IMR-90 (cell line): ENCODE data around the gene LPIN1. TPM values are rescaled to one million over a fixed set of nuclear protein-coding genes. Genes with fewer than 3 reads are reported as not detected.

Experiments used
- ATAC-seq: fragments of 200-7000 bp; cut with Tn5 transposase; 2 replicates; pipeline ENCODE4 v1.9.1; 2020; ENCODE audit warnings: low read depth, mild to moderate bottlenecking, moderate library complexity
- BruUV-seq: library from RNA; stranded (reverse); fragments of 400-500 nt; replicated peaks from 2 replicates; lab custom pipeline; 2021; lab: Mats Ljungman, UMichigan
- CTCF ChIA-PET: fragments of 300-600 bp; formaldehyde crosslinking; extraction: SDS; loops from one replicate; lab custom pipeline; 2021; ENCODE audit warnings: antibody characterized with exemption; lab: Yijun Ruan, JAX
- POLR2A ChIA-PET: fragments of 300-600 bp; sonication (Branson Sonifier 250); formaldehyde crosslinking; loops from one replicate; lab custom pipeline; 2022; ENCODE audit warnings: antibody characterized with exemption; ENCODE audit not compliant: unreplicated experiment; lab: Charles Lee
- DNase-seq: peaks from one replicate; pipeline ENCODE4 v3.0.0; 2013
- H2AFZ ChIP-seq: replicated peaks from 2 replicates; pipeline ENCODE3; 2013; ENCODE audit warnings: low read length, mild to moderate bottlenecking; ENCODE audit not compliant: poor library complexity
- H2AK5ac ChIP-seq: 2 replicates; pipeline ENCODE4 v1.6.1; 2013; ENCODE audit warnings: low read depth, low read length, inconsistent platforms
- H2AK9ac ChIP-seq: replicated peaks from 2 replicates; pipeline ENCODE3; 2013; ENCODE audit warnings: mild to moderate bottlenecking, low read depth, low read length, moderate library complexity; ENCODE audit not compliant: poor library complexity
- H2BK120ac ChIP-seq: 2 replicates; pipeline ENCODE4 v1.6.1; 2013; ENCODE audit warnings: low read depth, low read length, inconsistent platforms
- H2BK15ac ChIP-seq: 3 replicates; pipeline ENCODE4 v1.6.1; 2013; ENCODE audit warnings: low read depth, low read length, inconsistent platforms
- H2BK20ac ChIP-seq: 2 replicates; pipeline ENCODE4 v1.6.1; 2013; ENCODE audit warnings: low read depth, mild to moderate bottlenecking, inconsistent platforms, low read length, moderate library complexity
- H2BK5ac ChIP-seq: 2 replicates; pipeline ENCODE4 v1.6.1; 2013; ENCODE audit warnings: mild to moderate bottlenecking, low read depth, low read length, inconsistent platforms; ENCODE audit not compliant: poor library complexity, severe bottlenecking
- H3K14ac ChIP-seq: replicated peaks from 2 replicates; pipeline ENCODE4 v1.6.1; 2013; ENCODE audit warnings: low read depth, low read length, inconsistent platforms
- H3K18ac ChIP-seq: 2 replicates; pipeline ENCODE4 v1.6.1; 2013; ENCODE audit warnings: low read depth, low read length, control low read depth
- H3K23ac ChIP-seq: 2 replicates; pipeline ENCODE4 v1.6.1; 2013; ENCODE audit warnings: low read depth, low read length, inconsistent platforms
- H3K27ac ChIP-seq: 2 replicates; pipeline ENCODE4 v1.5.1; 2013; ENCODE audit warnings: mild to moderate bottlenecking, control low read depth, low read length; ENCODE audit not compliant: insufficient read depth
- H3K27me3 ChIP-seq: 2 replicates; pipeline ENCODE4 v1.6.1; 2013; ENCODE audit warnings: low read length; ENCODE audit not compliant: control insufficient read depth, insufficient read depth
- H3K36me3 ChIP-seq: 2 replicates; pipeline ENCODE4 v1.6.1; 2013; ENCODE audit warnings: low read length, mixed read lengths; ENCODE audit not compliant: control insufficient read depth, insufficient read depth
- H3K4ac ChIP-seq: 2 replicates; pipeline ENCODE4 v1.6.1; 2013; ENCODE audit warnings: low read depth, low read length, inconsistent platforms
- H3K4me1 ChIP-seq: 2 replicates; pipeline ENCODE4 v1.6.1; 2013; ENCODE audit warnings: low read length, mixed read lengths; ENCODE audit not compliant: control insufficient read depth, insufficient read depth
- H3K4me2 ChIP-seq: 2 replicates; pipeline ENCODE4 v1.6.1; 2013; ENCODE audit warnings: low read depth, mild to moderate bottlenecking, control low read depth, low read length, moderate library complexity
- H3K4me3 ChIP-seq: 2 replicates; pipeline ENCODE4 v1.5.1; 2013; ENCODE audit warnings: low read depth, mild to moderate bottlenecking, control low read depth, low read length, moderate library complexity; ENCODE audit not compliant: insufficient read depth
- H3K56ac ChIP-seq: 2 replicates; pipeline ENCODE4 v1.6.1; 2013; ENCODE audit warnings: low read length, inconsistent platforms; ENCODE audit not compliant: insufficient read depth; ENCODE audit errors: extremely low read depth
- H3K79me1 ChIP-seq, 2 experiments: 2 replicates each; pipeline ENCODE4 v1.6.1; 2013; ENCODE audit warnings: low read length in 2 of 2, inconsistent platforms in 1 of 2, low read depth in 1 of 2
- H3K9ac ChIP-seq: 2 replicates; pipeline ENCODE4 v1.6.1; 2013; ENCODE audit warnings: low read depth, low read length, control low read depth
- H3K9me1 ChIP-seq: 2 replicates; pipeline ENCODE4 v1.6.1; 2013; ENCODE audit warnings: low read length, inconsistent platforms; ENCODE audit not compliant: insufficient read depth
- H3K9me3 ChIP-seq: 2 replicates; pipeline ENCODE4 v1.6.1; 2013; ENCODE audit warnings: low read length; ENCODE audit not compliant: control insufficient read depth, insufficient read depth
- H4K20me1 ChIP-seq: 2 replicates; pipeline ENCODE4 v1.6.1; 2013; ENCODE audit warnings: low read length, inconsistent platforms; ENCODE audit not compliant: insufficient read depth
- H4K5ac ChIP-seq: 2 replicates; pipeline ENCODE4 v1.6.1; 2013; ENCODE audit warnings: mild to moderate bottlenecking, low read depth, low read length, control low read depth
- H4K8ac ChIP-seq, 2 experiments: 2 replicates each; pipeline ENCODE4 v1.6.1; 2013; ENCODE audit warnings: low read depth in 2 of 2, low read length in 2 of 2, control low read depth in 1 of 2, inconsistent platforms in 1 of 2
- H4K91ac ChIP-seq: 2 replicates; pipeline ENCODE4 v1.6.1; 2013; ENCODE audit warnings: low read depth, low read length, inconsistent platforms; ENCODE audit not compliant: insufficient read depth
- BHLHE40 ChIP-seq: fragments of 150-350 bp; IDR thresholded peaks from 2 replicates; pipeline ENCODE4 v1.6.1; 2016; ENCODE audit warnings: mild to moderate bottlenecking, low read depth, low read length
- CEBPB ChIP-seq: IDR thresholded peaks from 2 replicates; pipeline ENCODE4 v1.6.1; 2012; ENCODE audit warnings: low read depth, low read length, improper control_type of control experiment
- CHD1 ChIP-seq: IDR thresholded peaks from 2 replicates; pipeline ENCODE4 v1.6.1; 2012; ENCODE audit warnings: low read depth, low read length, improper control_type of control experiment
- CTCF ChIP-seq: conservative IDR thresholded peaks from 2 replicates; pipeline ENCODE4 v1.5.1; 2012; ENCODE audit warnings: mild to moderate bottlenecking, low read depth, low read length, improper control_type of control experiment
- ELK1 ChIP-seq: fragments of 150-350 bp; IDR thresholded peaks from 2 replicates; pipeline ENCODE4 v1.6.1; 2016; ENCODE audit warnings: low read depth, mild to moderate bottlenecking, low read length, moderate library complexity, borderline replicate concordance
- FOS ChIP-seq: fragments of 150-350 bp; IDR thresholded peaks from 2 replicates; pipeline ENCODE4 v1.6.1; 2016; ENCODE audit warnings: low read depth, low read length
- MAFK ChIP-seq: IDR thresholded peaks from 2 replicates; pipeline ENCODE4 v1.6.1; 2012; ENCODE audit warnings: low read depth, low read length, improper control_type of control experiment
- MAZ ChIP-seq: IDR thresholded peaks from 2 replicates; pipeline ENCODE4 v1.6.1; 2012; ENCODE audit warnings: low read depth, mild to moderate bottlenecking, low read length, improper control_type of control experiment, moderate library complexity, borderline replicate concordance
- MXI1 ChIP-seq: IDR thresholded peaks from 2 replicates; pipeline ENCODE4 v1.6.1; 2012; ENCODE audit warnings: low read depth, mild to moderate bottlenecking, low read length, moderate library complexity, borderline replicate concordance
- NFE2L2 ChIP-seq: fragments of 150-350 bp; IDR thresholded peaks from 2 replicates; pipeline ENCODE4 v1.6.1; 2016; ENCODE audit warnings: low read depth, mild to moderate bottlenecking, low read length
- POLR2A ChIP-seq: IDR thresholded peaks from 2 replicates; pipeline ENCODE4 v1.6.1; 2012; ENCODE audit warnings: mild to moderate bottlenecking, low read depth, low read length
- RCOR1 ChIP-seq: IDR thresholded peaks from 2 replicates; pipeline ENCODE4 v1.6.1; 2012; ENCODE audit warnings: mild to moderate bottlenecking, low read length, improper control_type of control experiment; ENCODE audit not compliant: insufficient replicate concordance
- RFX5 ChIP-seq: IDR thresholded peaks from 2 replicates; pipeline ENCODE4 v1.8.0; 2012; ENCODE audit warnings: low read depth, mild to moderate bottlenecking, low read length, moderate library complexity
- SMC3 ChIP-seq: fragments of 150-350 bp; IDR thresholded peaks from 2 replicates; pipeline ENCODE4 v1.6.1; 2016; ENCODE audit warnings: low read depth, mild to moderate bottlenecking, antibody characterized with exemption, low read length, moderate library complexity
- USF2 ChIP-seq: fragments of 150-350 bp; IDR thresholded peaks from 2 replicates; pipeline ENCODE4 v1.6.1; 2017; ENCODE audit warnings: mild to moderate bottlenecking, antibody characterized with exemption, low read length, low read depth
- WGBS, 2 experiments: methylation state at CpG; one replicate each; pipeline versions ENCODE4 v1.1.5 to v1.1.7; 2013; ENCODE audit warnings: missing lambda C conversion rate in 2 of 2; ENCODE audit not compliant: insufficient read length in 1 of 2; ENCODE audit errors: extremely low coverage in 2 of 2; 5-methylcytosine and 5-hydroxymethylcytosine counted together
- dilution Hi-C: fragments of 300-500 bp; cut with HindIII; formaldehyde crosslinking; loops from one replicate; pipeline ENCODE4 v1.14.3; 2018; ENCODE audit warnings: low sequenced_read_pairs; ENCODE audit not compliant: unreplicated experiment
- in situ Hi-C: fragments of 300-500 bp; cut with MboI; formaldehyde crosslinking; loops from 3 replicates; pipeline ENCODE4 v1.14.3; 2019; ENCODE audit warnings: low sequenced_read_pairs, inconsistent platforms, mixed read lengths
- intact Hi-C: fragments of 100-400 bp; cut with micrococcal nuclease; formaldehyde crosslinking; loops from 2 replicates; pipeline ENCODE4 v1.10.0; 2022
- polyA plus RNA-seq, 3 experiments: library from polyadenylated mRNA; depleted of rRNA; stranded (reverse); fragments of >200 nt; gene quantifications; 2 replicates each; pipeline ENCODE4 v1.2.3, GENCODE V29; 2012; ENCODE audit warnings: low replicate concordance in 1 of 3
- total RNA-seq: library from RNA; depleted of rRNA; stranded (reverse); fragments of >200 nt; gene quantifications from 2 replicates; pipeline ENCODE4 v1.2.3, GENCODE V29; 2012

Gene LPIN1
- total and polyA plus RNA-seq, 2 of the 4 experiments (the other 2 are of a cell fraction), result 21.3 to 25.1 TPM

- H3K27ac ChIP-seq, result no peak overlapping the region
- POLR2A ChIA-PET, result no interaction called here
Observed at GRCh38 chr2:11812466-11813248, 66.2 kb downstream of the LPIN1 start.

More at GRCh38 chr2:11812466-11813248, 66.2 kb downstream of the LPIN1 start:
- Histone ChIP-seq H3K4ac (no peak overlapping the region), H3K18ac (no peak overlapping the region), H3K27me3 (no peaks in the 10 kb centered on the region), H4K5ac (no peak overlapping the region), H3K9me1 (no peaks in the 10 kb centered on the region; the same call in 1 of the 2 replicates), H3K4me1 (no peaks in the 10 kb centered on the region; the same call in 1 of the 2 replicates), H3K36me3 (peaks cover 24% of the 10 kb centered on the region), H3K9ac (no peak overlapping the region), H2AK5ac (no peak overlapping the region), H4K8ac (no peak overlapping the region), H3K79me1 (no peaks in the 10 kb centered on the region; a peak in 1 of 4 replicates), H3K4me3 (no peak overlapping the region), H4K20me1 (no peaks in the 10 kb centered on the region), H2BK20ac (no peak overlapping the region), H3K9me3 (no peaks in the 10 kb centered on the region), H2BK15ac (no peak overlapping the region), H3K4me2 (no peak overlapping the region), H3K56ac (no peak overlapping the region), H4K91ac (no peak overlapping the region), H2BK5ac (no peak overlapping the region), H3K23ac (no peak overlapping the region), H3K14ac (no peak overlapping the region), H2AFZ (no peak overlapping the region), H2BK120ac (no peak overlapping the region), H2AK9ac (no peak overlapping the region)
- dilution Hi-C loops (no loop called here), intact Hi-C loops (no loop called here), in situ Hi-C loops (no loop called here)
- BruUV-seq, result no TSS peak
- DNase-seq (no peak), ATAC-seq (no peak)
- CTCF ChIA-PET, result no interaction called here
- WGBS, 2 experiments, result 95% methylated on average over 14 of the region's 25 CpGs; no CpG with 5 or more reads in 1 of the 2 experiments
- TF ChIP-seq ELK1 (no peak), SMC3 (no peak), MAFK (no peak), CHD1 (no peak), CEBPB (no peak), RCOR1 (no peak), NFE2L2 (no peak), FOS (no peak), MXI1 (no peak), POLR2A (no peak), BHLHE40 (no peak), CTCF (no peak), MAZ (no peak), RFX5 (no peak), USF2 (no peak)
